HepG2 (cell line): Measurements from ENCODE around the gene SLC2A8. TPM values are rescaled to one million over a fixed set of nuclear protein-coding genes. Genes with fewer than 3 reads are reported as not detected.

Experiments
- ATAC-seq: fragments of 200-7000 bp; cut with Tn5 transposase; 3 replicates; pipeline ENCODE4 v1.9.1; 2020; ENCODE audit warnings: mild to moderate bottlenecking, moderate library complexity
- BruUV-seq: library from RNA; stranded (reverse); fragments of 400-500 nt; replicated peaks from 2 replicates; lab custom pipeline; 2021; lab: Mats Ljungman, UMichigan
- CTCF ChIA-PET: fragments of 300-600 bp; formaldehyde crosslinking; extraction: SDS; loops from one replicate; lab custom pipeline; 2021; ENCODE audit warnings: low total read pairs, inconsistent platforms, low intra/inter-chr PET ratio; lab: Yijun Ruan, JAX
- POLR2A ChIA-PET: fragments of 350-600 bp; sonication (Branson Sonifier 250); formaldehyde crosslinking; loops from one replicate; lab custom pipeline; 2020; ENCODE audit warnings: antibody characterized with exemption, inconsistent platforms; lab: Yijun Ruan, JAX
- DNase-seq: peaks from one replicate; pipeline ENCODE4 v3.0.0-alpha.2; 2015; ENCODE audit warnings: low spot score
- FAIRE-seq: peaks from 3 replicates; lab custom pipeline; 2011; peaks lifted over from hg19 to GRCh38; lab: Jason Lieb, UNC
- H2AFZ ChIP-seq: one replicate; pipeline ENCODE4 v1.6.1; 2011; ENCODE audit warnings: low read length, inconsistent platforms
- H3K27ac ChIP-seq: fragments of 300-600 bp; 3 replicates; pipeline ENCODE4 v1.8.0; 2011; ENCODE audit warnings: mixed run types, mild to moderate bottlenecking, mixed read lengths, low read length, inconsistent platforms; ENCODE audit not compliant: insufficient read depth; ENCODE audit errors: extremely low read length
- H3K27me3 ChIP-seq, 2 experiments: fragments of 200-600 bp in 1 of 2; 2 replicates in 1 of 2; 3 replicates in 1 of 2; pipeline versions ENCODE4 v1.6.0 to v1.8.0; 2011; ENCODE audit warnings: low read length in 2 of 2, mild to moderate bottlenecking in 2 of 2, moderate library complexity in 2 of 2, inconsistent platforms in 1 of 2; ENCODE audit not compliant: insufficient read depth in 2 of 2, control insufficient read depth in 1 of 2
- H3K36me3 ChIP-seq, 2 experiments: fragments of 200-600 bp in 1 of 2; replicated peaks in 1 of 2; 2 replicates in 1 of 2; 3 replicates in 1 of 2; pipeline versions ENCODE4 v1.5.1 to v1.8.0; 2011; ENCODE audit warnings: low read length in 2 of 2, inconsistent platforms in 1 of 2; ENCODE audit not compliant: insufficient read depth in 2 of 2, control insufficient read depth in 1 of 2
- H3K4me1 ChIP-seq: 2 replicates; pipeline ENCODE4 v1.5.1; 2012; ENCODE audit warnings: low read length, inconsistent platforms; ENCODE audit not compliant: insufficient read depth
- H3K4me2 ChIP-seq: 2 replicates; pipeline ENCODE4 v1.6.0; 2011; ENCODE audit warnings: low read depth, low read length, inconsistent platforms
- H3K4me3 ChIP-seq, 3 experiments: fragments of 200-600 bp in 1 of 3; sonication (generic), shearing (Covaris generic) in 1 of 3; replicated peaks in 1 of 3; 2 replicates each; pipeline ENCODE4 v1.5.1; 2011 to 2016; ENCODE audit warnings: low read length in 3 of 3, inconsistent platforms in 2 of 3, low read depth in 2 of 3, mild to moderate bottlenecking in 2 of 3, control low read depth in 1 of 3, mixed read lengths in 1 of 3; ENCODE audit not compliant: insufficient read depth in 1 of 3
- H3K79me2 ChIP-seq: one replicate; pipeline ENCODE4 v1.6.1; 2011; ENCODE audit warnings: low read length, inconsistent platforms; ENCODE audit not compliant: insufficient read depth
- H3K9ac ChIP-seq: 2 replicates; pipeline ENCODE4 v1.6.0; 2011; ENCODE audit warnings: mild to moderate bottlenecking, low read depth, low read length, inconsistent platforms; ENCODE audit not compliant: insufficient read depth
- H3K9me3 ChIP-seq: 2 replicates; pipeline ENCODE4 v1.5.1; 2012; ENCODE audit warnings: mild to moderate bottlenecking, low read length
- H4K20me1 ChIP-seq: 2 replicates; pipeline ENCODE4 v1.6.0; 2011; ENCODE audit warnings: inconsistent platforms, mild to moderate bottlenecking, low read length, moderate library complexity; ENCODE audit not compliant: insufficient read depth
- CSRNP2 ChIP-seq: sonication (generic); formaldehyde crosslinking; conservative IDR thresholded peaks from 2 replicates; pipeline ENCODE4 v1.8.0; 2022; ENCODE audit warnings: low read depth, missing genetic modification reagents
- FLYWCH1 ChIP-seq: sonication (generic); formaldehyde crosslinking; IDR thresholded peaks from 2 replicates; pipeline ENCODE4 v1.8.1; 2023; ENCODE audit warnings: mild to moderate bottlenecking, missing genetic modification reagents
- KLF13 ChIP-seq: sonication (generic); formaldehyde crosslinking; IDR thresholded peaks from 2 replicates; pipeline ENCODE4 v1.4.0; 2020; ENCODE audit warnings: mild to moderate bottlenecking, missing genetic modification reagents
- MED8 ChIP-seq: sonication (generic); formaldehyde crosslinking; IDR thresholded peaks from 2 replicates; pipeline ENCODE4 v1.8.1; 2023; ENCODE audit warnings: mild to moderate bottlenecking, missing genetic modification reagents; ENCODE audit not compliant: insufficient replicate concordance
- NRL ChIP-seq: sonication (generic); formaldehyde crosslinking; IDR thresholded peaks from 2 replicates; pipeline ENCODE4 v1.5.0; 2020; ENCODE audit warnings: missing genetic modification reagents, mild to moderate bottlenecking, moderate library complexity, borderline replicate concordance
- SMYD3 ChIP-seq: sonication (generic); formaldehyde crosslinking; IDR thresholded peaks from 2 replicates; pipeline ENCODE4 v1.8.1; 2023; ENCODE audit warnings: mild to moderate bottlenecking, missing genetic modification reagents
- ZNF296 ChIP-seq: sonication (generic); formaldehyde crosslinking; conservative IDR thresholded peaks from 2 replicates; pipeline ENCODE4 v1.5.0; 2020; ENCODE audit warnings: mild to moderate bottlenecking, missing genetic modification reagents
- ZNF335 ChIP-seq: sonication (generic); formaldehyde crosslinking; IDR thresholded peaks from 2 replicates; pipeline ENCODE4 v1.4.0; 2020; ENCODE audit warnings: missing genetic modification reagents
- ZNF619 ChIP-seq: sonication (generic); formaldehyde crosslinking; IDR thresholded peaks from 2 replicates; pipeline ENCODE4 v1.4.0; 2020; ENCODE audit warnings: mild to moderate bottlenecking, missing genetic modification reagents
- WGBS: methylation state at CpG from one replicate; pipeline ENCODE4 v1.1.6; 2017; ENCODE audit warnings: low lambda C conversion rate; 5-methylcytosine and 5-hydroxymethylcytosine counted together
- in situ Hi-C: cut with HindIII; loops from 2 replicates; pipeline ENCODE4 v1.10.0; 2017; ENCODE audit warnings: low pct_unique_long_range_greater_than_20kb; ENCODE audit not compliant: extremely low pct_ligation_motif_present
- intact Hi-C: fragments of 100-400 bp; cut with micrococcal nuclease; formaldehyde crosslinking; loops from one replicate; pipeline ENCODE4 v1.10.0; 2022; ENCODE audit not compliant: unreplicated experiment
- polyA plus RNA-seq, 8 experiments: library from polyadenylated mRNA; depleted of rRNA in 3 of 8; stranded (reverse) in 7 of 8; unstranded in 1 of 8; fragments of >200 nt; fragmentation: Illumina TruSeq in 4 of 8; extraction: Trizol in 4 of 8; gene quantifications; 2 replicates each; pipeline versions ENCODE4 v1.2.1 to v1.2.3, GENCODE V29; 2011 to 2016; ENCODE audit warnings: low read depth in 4 of 8, missing spikeins in 1 of 8, mixed read lengths in 1 of 8; ENCODE audit not compliant: insufficient read depth in 1 of 8
- total RNA-seq, 5 experiments: library from RNA; depleted of rRNA; stranded (reverse); fragments of >200 nt; fragmentation: Illumina TruSeq; extraction: Trizol; gene quantifications; 2 replicates each; pipeline ENCODE4 v1.2.3, GENCODE V29; 2016; ENCODE audit warnings: low read depth in 1 of 5

SLC2A8 gene
- total and polyA plus RNA-seq, 2 of the 13 experiments (the other 11 are each of a cell fraction or from before 2014, with no cell fraction given), result 22.6 to 48.6 TPM

GRCh38 chr9:127428348-127428747 lies 31.4 kb downstream of the SLC2A8 start:
- Histone ChIP-seq H3K79me2 (peaks cover 38% of the 10 kb centered on the region), H3K9ac (no peak overlapping the region), H4K20me1 (no peaks in the 10 kb centered on the region), H3K9me3 (no peaks in the 10 kb centered on the region), H3K27ac (no peak overlapping the region), H3K27me3 (no peaks in the 10 kb centered on the region; a peak in 1 of 5 replicates), H3K4me2 (no peak overlapping the region), H3K36me3 (peaks cover 12 to 23% of the 10 kb centered on the region in 2 experiments; a peak in 4 of 5 replicates), H3K4me3 (no peak overlapping the region), H3K4me1 (peaks cover 17% of the 10 kb centered on the region; the same call in 1 of the 2 replicates), H2AFZ (no peak overlapping the region)
- CTCF ChIA-PET, result no interaction called here
- no peak for TF ChIP-seq CSRNP2
- no peak for TF ChIP-seq KLF13 (CRISPR knock-in tag)
- no peak for TF ChIP-seq ZNF619 (CRISPR knock-in tag)
- TF ChIP-seq NRL, result no peak
- TF ChIP-seq SMYD3 (CRISPR knock-in tag), result no peak
- TF ChIP-seq ZNF296 (CRISPR knock-in tag), result no peak
- TF ChIP-seq ZNF335 (CRISPR knock-in tag), result no peak
- TF ChIP-seq FLYWCH1 (CRISPR knock-in tag), result no peak
- TF ChIP-seq MED8 (CRISPR knock-in tag), result no peak
- intact Hi-C loops (no loop called here), in situ Hi-C loops (no loop called here)
- POLR2A ChIA-PET, result no interaction called here
- FAIRE-seq, result no peak
- BruUV-seq, result no TSS peak
- no peak for DNase-seq
- ATAC-seq, result no peak
- 100% methylated on average over 3 of the region's 3 CpGs for WGBS
